GM19043 (cell line): ENCODE results near the gene SLC4A9.

Experiments used
- ATAC-seq: cut with Tn5 transposase; IDR thresholded peaks from one replicate; pipeline ENCODE4 v1.9.1; 2021; ENCODE audit warnings: low read depth; ENCODE audit not compliant: unreplicated experiment

The SLC4A9 gene

GRCh38 chr5:140361901-140362300, 1.9 kb downstream of the SLC4A9 start:
- ATAC-seq: no peak

DNA sequence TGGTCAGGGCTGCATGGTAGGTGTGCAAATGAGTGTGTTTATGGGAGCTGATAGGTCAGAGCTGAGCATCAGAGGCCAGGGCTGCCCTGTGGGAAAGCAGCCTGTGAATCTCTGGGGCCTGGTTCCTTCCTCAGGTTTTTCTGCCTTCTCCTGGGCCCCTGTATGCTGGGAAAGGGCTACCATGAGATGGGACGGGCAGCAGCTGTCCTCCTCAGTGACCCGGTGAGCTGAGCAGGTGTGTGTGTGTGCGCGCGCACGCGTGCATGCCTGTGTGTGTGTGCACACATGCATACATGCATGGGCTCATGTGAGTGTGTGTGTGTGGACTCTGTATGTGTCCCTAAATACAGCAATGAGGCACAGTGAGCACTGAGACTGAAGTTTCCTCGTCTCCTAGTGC, 2.3 kb downstream of the SLC4A9 start:
- ATAC-seq: no peak

DNA sequence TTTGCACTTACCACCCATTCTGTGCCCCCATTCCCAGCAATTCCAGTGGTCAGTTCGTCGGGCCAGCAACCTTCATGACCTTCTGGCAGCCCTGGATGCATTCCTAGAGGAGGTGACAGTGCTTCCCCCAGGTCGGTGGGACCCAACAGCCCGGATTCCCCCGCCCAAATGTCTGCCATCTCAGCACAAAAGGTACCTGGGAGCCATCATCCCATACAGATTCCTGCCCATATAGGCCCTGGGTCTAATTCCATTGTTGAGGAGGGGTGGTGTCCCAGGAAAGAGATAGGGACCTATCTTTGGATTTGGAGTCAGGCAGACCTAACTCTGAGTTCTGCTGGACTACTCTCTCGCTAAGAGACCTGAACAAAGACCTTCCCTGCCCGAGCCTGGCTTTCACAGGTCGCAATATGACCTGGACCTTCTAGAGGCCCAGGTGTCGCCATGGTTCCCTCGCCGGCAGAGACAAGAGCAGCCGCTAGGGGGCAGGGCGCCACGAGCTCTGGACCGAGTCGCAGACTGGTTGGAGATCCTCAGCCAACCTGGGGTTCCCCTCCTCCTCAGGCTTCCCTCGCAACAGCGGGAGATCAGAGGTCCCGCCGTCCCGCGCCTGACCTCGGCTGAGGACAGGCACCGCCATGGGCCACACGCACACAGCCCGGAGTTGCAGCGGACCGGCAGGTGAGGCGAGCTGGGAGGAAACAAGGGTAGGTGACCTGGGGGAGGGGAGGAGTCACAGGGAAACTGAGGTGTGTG, 3.1 kb downstream of the SLC4A9 start:
- ATAC-seq: peak; percentile 87

- ATAC-seq: no peak
Observed at GRCh38 chr5:140363631-140364471, 3.9 kb downstream of the SLC4A9 start.

GRCh38 chr5:140364472-140364765, 4.4 kb downstream of the SLC4A9 start:
- no peak for ATAC-seq

DNA sequence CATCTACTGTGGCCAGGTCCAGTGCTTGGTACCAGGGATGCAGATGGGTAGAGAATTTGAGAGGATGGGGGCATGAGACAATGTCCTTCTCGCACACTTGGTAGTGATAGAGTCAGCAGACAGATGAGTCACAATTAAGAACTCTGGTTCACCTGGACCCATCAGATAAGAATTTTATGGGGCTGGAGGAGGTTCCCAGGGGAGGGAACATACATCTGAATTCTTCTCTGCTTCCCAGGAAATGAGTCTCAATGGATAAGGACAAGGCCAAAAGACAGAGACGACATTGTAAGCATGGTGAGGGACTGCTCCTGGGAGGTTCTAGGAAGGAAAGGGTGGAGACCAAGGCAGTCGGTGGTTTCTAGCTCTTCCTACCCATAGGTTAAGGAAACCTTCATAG, 5.3 kb downstream of the SLC4A9 start:
- no peak for ATAC-seq

DNA sequence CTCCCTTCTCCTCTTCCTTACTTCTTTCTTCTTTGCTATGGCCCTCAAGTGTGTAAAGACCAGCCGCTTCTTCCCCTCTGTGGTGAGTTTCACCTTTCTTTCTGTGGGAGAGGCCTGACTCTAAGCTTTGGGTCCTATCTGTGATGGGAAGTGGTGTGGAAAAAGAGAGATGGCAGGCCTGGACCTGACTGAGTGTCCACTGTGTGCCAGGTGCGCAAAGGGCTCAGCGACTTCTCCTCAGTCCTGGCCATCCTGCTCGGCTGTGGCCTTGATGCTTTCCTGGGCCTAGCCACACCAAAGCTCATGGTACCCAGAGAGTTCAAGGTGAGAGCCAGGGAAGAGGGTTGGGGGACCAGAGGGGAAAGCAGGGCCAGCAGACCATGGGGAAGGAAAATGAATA, 5.9 kb downstream of the SLC4A9 start:
- no peak for ATAC-seq

GRCh38 chr5:140366589-140367255, 6.7 kb downstream of the SLC4A9 start:
- ATAC-seq: no peak

- no peak for ATAC-seq
Observed at GRCh38 chr5:140367256-140368013, 7.4 kb downstream of the SLC4A9 start.

DNA sequence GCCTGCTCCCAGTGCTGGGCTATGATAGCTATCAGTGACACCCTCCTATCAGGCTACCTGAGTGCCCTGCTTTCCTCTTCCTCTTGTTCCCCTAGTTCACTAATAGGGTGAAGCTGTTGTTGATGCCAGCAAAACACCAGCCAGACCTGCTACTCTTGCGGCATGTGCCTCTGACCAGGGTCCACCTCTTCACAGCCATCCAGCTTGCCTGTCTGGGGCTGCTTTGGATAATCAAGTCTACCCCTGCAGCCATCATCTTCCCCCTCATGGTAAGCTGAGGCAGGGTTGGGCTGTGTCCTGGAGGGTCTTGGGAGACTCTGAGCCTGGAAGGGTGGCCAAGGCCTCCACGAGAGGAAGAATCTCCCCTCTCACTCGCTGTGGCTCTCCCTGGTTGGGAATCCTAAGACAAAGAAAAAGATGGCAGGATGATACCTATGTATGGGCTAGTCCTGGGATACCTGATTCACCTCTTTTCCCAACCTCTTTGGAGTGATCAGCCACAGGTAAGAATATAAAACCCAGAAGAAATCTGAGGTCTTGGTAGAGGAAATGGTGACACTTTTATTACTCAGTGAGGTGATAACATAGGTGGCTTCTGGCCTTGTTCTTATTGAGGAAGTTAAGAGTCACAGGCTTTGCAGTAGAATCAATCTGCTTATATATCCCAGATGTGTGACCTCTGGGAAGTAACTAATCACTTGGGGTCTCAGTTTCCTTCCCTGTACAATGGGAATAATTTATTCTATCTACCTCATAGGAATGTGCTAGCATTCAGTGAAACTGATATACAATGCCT, 11.6 kb downstream of the SLC4A9 start:
- ATAC-seq: no peak

DNA sequence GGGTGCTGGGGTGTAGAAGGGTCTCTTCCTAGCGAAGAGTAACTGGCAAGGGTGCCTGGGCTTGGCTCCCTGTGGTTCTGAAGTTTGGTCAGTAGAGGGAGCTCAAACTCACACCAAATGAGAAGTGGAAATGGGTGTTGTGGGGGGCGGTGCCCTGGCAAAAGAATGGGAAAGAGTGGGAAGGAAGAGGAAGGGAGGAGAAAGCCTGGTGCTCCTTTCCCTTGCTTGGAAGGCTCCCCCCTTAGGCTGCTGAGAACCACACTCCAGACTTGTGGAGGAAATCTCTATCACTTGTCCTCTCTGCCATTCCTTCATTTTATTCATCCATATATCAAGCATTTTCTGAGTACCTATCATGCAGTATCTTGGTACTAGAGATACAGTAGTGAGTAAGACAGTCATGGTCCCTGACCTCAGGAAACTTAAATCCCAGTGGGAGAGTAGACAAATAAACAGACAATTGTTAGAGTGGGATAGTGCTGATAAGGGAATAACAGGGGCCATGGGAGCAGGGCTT, 13.0 kb downstream of the SLC4A9 start:
- no peak for ATAC-seq

GRCh38 chr5:140381351-140381750, 21.4 kb downstream of the SLC4A9 start:
- ATAC-seq: no peak

GRCh38 chr5:140381972-140382371, 22.0 kb downstream of the SLC4A9 start:
- no peak for ATAC-seq

DNA sequence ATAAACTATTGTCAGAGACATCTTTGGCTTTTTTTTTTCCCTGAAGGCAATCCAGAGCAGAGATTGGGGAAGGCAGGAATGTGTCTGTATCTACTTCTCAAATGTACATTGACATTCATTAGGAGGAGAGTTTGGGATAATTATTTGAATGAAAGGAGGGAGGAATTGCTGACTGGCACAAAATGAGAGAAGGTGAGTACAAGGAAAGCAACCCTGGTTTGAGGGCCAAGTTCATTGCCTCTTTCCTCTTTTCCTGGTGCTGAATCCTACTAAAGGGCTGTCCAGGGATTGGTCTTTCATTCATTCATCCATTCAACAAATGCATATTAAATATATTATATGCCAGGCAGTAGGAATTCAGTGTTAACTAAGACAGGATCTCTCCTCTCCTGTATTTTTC, 22.9 kb downstream of the SLC4A9 start:
- ATAC-seq: no peak

DNA sequence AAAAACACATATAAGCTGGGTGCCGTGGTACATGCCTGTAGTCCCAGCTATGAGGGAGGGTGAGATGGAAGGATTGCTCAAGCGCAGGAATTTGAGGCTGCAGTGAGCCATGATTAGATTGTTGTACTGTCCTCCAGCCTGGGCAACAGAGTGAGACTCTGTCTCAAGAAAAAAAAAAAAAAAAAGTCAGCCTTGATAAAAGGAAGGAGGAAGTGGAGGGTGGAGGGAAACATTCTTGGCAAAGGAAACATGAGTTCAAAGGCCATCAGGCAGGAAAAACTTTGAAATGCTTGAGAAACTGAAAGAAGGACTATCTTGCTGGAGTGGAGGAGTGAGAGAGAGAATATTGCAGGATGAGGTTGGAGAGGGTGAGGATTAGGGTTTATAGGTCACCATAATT, 23.3 kb downstream of the SLC4A9 start:
- no peak for ATAC-seq

- no peak for ATAC-seq
Observed at GRCh38 chr5:140388052-140388451, 28.1 kb downstream of the SLC4A9 start.

DNA sequence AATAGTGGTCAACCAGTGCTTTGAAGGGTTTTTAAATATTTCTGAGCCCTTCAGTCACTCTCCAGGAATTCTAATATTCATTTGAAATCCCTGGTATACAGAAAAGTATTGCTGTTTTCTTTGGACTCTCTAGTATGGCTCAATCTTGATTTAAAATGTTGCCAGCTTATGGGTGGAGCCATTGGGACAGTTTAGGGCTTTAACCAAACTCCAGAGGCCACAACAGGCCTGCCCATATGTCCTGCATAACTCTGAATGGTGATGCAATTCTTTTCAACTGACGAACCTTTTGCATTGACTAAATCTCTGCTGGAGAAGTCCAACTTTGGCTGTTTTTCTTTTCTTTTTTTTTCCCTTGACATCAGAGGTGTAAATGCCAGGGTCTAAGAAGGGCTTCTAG, 31.3 kb downstream of the SLC4A9 start:
- ATAC-seq: no peak

- ATAC-seq: no peak
Observed at GRCh38 chr5:140391732-140392131, 31.7 kb downstream of the SLC4A9 start.

- ATAC-seq: no peak
Observed at GRCh38 chr5:140393738-140394137, 33.7 kb downstream of the SLC4A9 start.

DNA sequence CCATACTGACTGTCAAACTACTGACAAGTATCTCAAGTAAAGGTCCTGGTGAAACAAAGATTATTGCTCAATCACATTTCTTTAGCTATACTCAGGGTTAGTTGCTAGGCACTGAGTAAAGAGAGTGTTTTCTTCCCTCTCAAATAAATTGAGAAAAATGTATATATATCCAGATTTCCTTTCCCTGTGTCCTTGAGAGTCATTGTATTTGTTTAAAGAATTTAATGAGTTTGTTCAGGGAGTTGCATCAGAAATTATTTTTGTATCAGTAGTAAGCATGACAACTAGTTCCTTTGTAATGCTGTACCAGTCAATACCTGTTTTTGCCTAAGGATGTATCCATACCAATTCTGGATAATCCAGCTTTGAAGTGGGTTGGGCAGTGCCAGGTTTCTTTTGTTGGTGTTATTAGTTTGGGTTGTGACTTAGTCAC, 38.4 kb downstream of the SLC4A9 start:
- no peak for ATAC-seq
